Measurements from ENCODE around the gene LYPLA2.

The LYPLA2 gene

GRCh38 chr1:23837908-23838307 is 47.0 kb downstream of the LYPLA2 start:
- no peak for DNase-seq (ENCODE audit: low spot score)

- peak; percentile 69 for DNase-seq (ENCODE audit: low spot score)
Measured at GRCh38 chr1:23838401-23838866, 47.5 kb downstream of the LYPLA2 start.

GRCh38 chr1:23843644-23844043 is 52.7 kb downstream of the LYPLA2 start:
- no peak for DNase-seq (ENCODE audit: low spot score)

All from CD4-positive, alpha-beta T cell treated with Interleukin-15 for 4 hours (primary cell).